Duodenal mucosa (tissue), 2 donors: ENCODE measurements around the gene GINS1.
"Not testable (repeated sequence)": the region's sequence is repeated elsewhere in the genome, so short reads cannot be mapped to it uniquely, and the experiment has no call there.

Source experiments
- H3K27ac ChIP-seq: one replicate; pipeline ENCODE4 v1.7.0; 2013; ENCODE audit warnings: low read depth, low read length
- H3K27me3 ChIP-seq, 2 donors: one replicate each; pipeline ENCODE4 v1.7.0; 2013; ENCODE audit warnings: low read length in 2 of 2, control low read depth in 1 of 2; ENCODE audit not compliant: insufficient read depth in 2 of 2, control insufficient read depth in 1 of 2
- H3K36me3 ChIP-seq, 2 donors: one replicate each; pipeline ENCODE4 v1.7.0; 2013; ENCODE audit warnings: low read length in 2 of 2, control low read depth in 1 of 2; ENCODE audit not compliant: insufficient read depth in 2 of 2, control insufficient read depth in 1 of 2
- H3K4me1 ChIP-seq, 2 donors: one replicate each; pipeline ENCODE4 v1.7.0; 2013; ENCODE audit warnings: low read length in 2 of 2, control low read depth in 1 of 2; ENCODE audit not compliant: insufficient read depth in 2 of 2, control insufficient read depth in 1 of 2
- H3K4me3 ChIP-seq, 2 donors: one replicate each; pipeline ENCODE4 v1.7.0; 2013; ENCODE audit warnings: low read length in 2 of 2, low read depth in 1 of 2
- H3K9ac ChIP-seq, 2 donors: one replicate each; pipeline ENCODE4 v1.7.0; 2013; ENCODE audit warnings: low read length in 2 of 2, low read depth in 1 of 2
- H3K9me3 ChIP-seq, 2 donors: one replicate each; pipeline ENCODE4 v1.7.0; 2013; ENCODE audit warnings: low read length in 2 of 2, control low read depth in 1 of 2; ENCODE audit not compliant: control insufficient read depth in 1 of 2

The GINS1 gene

GRCh38 chr20:25473297-25473696, 65.8 kb downstream of the GINS1 start:
- H3K9me3 ChIP-seq = not testable (repeated sequence)

GRCh38 chr20:25476106-25477013, 68.9 kb downstream of the GINS1 start:
- no peak overlapping the region for H3K9ac ChIP-seq
- H3K27ac ChIP-seq = no peak overlapping the region
- H3K36me3 ChIP-seq = peaks cover 0 to 7% of the 10 kb centered on the region in 2 donors
- H3K4me1 ChIP-seq = no peaks in the 10 kb centered on the region
- H3K9me3 ChIP-seq = no peaks in the 10 kb centered on the region
- H3K4me3 ChIP-seq = no peak overlapping the region
- H3K27me3 ChIP-seq = no peaks in the 10 kb centered on the region

More at GRCh38 chr20:25473297-25473696, 65.8 kb downstream of the GINS1 start:
- H3K4me1 ChIP-seq, H3K27ac ChIP-seq, H3K9ac ChIP-seq, H3K4me3 ChIP-seq, H3K36me3 ChIP-seq, H3K27me3 ChIP-seq: not testable (repeated sequence)

DNA sequence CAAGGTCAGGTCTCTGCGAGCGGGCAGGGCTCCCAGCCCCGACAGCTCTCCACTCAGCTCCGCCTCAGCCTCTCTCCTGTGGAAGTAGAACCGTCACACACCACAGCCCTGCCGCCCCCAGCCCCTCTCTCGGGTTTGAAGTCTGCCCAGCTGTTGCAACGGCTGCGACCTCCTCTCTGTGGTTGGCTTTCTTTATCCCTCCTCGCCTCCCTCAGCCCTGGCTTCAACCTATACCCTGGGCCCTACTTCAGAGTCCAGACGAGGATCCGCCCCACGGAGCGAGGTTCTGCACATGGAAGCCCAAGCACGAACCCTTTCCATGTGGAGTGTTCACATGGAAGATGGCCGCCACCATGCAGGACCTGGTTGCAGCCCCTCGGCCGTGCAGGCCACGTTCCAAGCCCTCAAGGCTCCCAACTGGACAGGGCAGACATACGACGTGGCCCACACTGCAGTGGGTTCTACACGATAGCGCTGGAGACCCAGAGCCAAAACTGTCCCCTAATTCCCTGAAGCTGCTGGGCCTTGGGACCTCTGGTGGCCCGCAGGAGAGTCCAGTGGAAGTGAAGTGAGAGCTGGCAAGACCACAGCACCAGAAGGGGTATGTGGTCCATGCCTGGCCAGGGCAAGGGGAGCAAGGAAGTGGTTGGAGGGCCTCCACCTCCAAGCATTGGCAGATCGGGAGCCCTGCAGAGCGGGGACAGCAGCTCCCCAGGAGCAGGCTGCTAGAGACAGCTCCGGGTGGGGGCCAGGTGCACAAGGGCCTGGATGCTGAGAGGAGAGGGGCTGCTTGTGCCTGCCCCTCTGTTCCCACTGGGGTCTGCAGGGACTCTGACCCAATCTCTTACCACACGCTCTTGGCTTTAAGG, 69.8 kb downstream of the GINS1 start:
- Histone ChIP-seq H3K9me3 (no peaks in the 10 kb centered on the region), H3K4me3 (no peak overlapping the region), H3K27ac (no peak overlapping the region), H3K9ac (no peak overlapping the region), H3K4me1 (no peaks in the 10 kb centered on the region), H3K27me3 (no peaks in the 10 kb centered on the region), H3K36me3 (peaks cover 0 to 11% of the 10 kb centered on the region in 2 donors)

- Histone ChIP-seq H3K36me3 (peaks cover 0 to 11% of the 10 kb centered on the region in 2 donors), H3K27ac (no peak overlapping the region), H3K9ac (no peak overlapping the region)
Measured at GRCh38 chr20:25478889-25479568, 71.6 kb downstream of the GINS1 start.

GRCh38 chr20:25479638-25480037, 72.2 kb downstream of the GINS1 start:
- Histone ChIP-seq H3K27ac (no peak overlapping the region), H3K4me1 (no peaks in the 10 kb centered on the region), H3K36me3 (peaks cover 0 to 11% of the 10 kb centered on the region in 2 donors), H3K9ac (no peak overlapping the region), H3K9me3 (no peaks in the 10 kb centered on the region), H3K4me3 (no peak overlapping the region), H3K27me3 (no peaks in the 10 kb centered on the region)

More at GRCh38 chr20:25478889-25479568, 71.6 kb downstream of the GINS1 start:
- H3K9me3 ChIP-seq = no peaks in the 10 kb centered on the region
- H3K27me3 ChIP-seq = no peaks in the 10 kb centered on the region
- no peak overlapping the region for H3K4me3 ChIP-seq
- no peaks in the 10 kb centered on the region for H3K4me1 ChIP-seq

DNA sequence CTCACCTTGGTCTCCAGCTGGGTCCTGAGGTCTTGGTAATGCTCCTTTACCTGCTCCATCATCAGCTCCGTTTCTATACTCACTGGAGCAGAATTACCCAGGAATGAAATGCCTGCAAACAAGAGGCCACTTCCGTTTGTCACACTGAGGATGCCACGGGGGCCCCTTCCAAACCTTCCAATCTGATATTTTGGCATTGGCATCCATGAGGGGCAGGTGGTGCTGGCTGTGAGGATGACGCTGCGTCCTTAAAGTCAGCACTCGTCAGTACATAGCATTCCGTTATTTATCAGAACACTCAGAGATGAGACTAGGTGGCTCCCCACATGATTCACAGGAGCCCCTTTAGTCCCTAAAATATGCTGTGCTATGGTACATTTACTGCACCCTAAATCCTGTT, 72.7 kb downstream of the GINS1 start:
- Histone ChIP-seq H3K9ac (no peak overlapping the region), H3K4me1 (no peaks in the 10 kb centered on the region), H3K27ac (no peak overlapping the region), H3K9me3 (no peaks in the 10 kb centered on the region), H3K36me3 (peaks cover 0 to 11% of the 10 kb centered on the region in 2 donors), H3K4me3 (no peak overlapping the region), H3K27me3 (no peaks in the 10 kb centered on the region)

DNA sequence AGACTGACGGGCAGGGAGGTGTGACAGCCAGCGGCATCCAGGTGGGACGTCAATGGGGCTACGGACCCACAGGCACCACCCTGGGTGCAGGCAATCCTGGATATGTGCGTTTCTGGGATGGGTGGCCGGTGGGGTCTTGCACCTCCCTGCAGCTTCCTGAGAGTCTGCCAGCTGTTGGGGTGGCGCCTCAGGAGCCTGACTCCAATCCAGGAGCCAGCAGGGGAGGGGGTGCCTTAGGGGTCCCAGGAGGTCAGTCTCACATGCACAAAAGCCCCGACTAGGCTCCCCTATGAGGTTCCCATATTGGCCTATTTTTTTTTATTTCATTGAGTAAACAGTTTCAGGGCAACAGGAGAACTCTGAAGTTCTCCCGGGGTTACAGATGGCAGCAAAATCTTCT, 73.3 kb downstream of the GINS1 start:
- Histone ChIP-seq H3K27ac (no peak overlapping the region), H3K9ac (no peak overlapping the region), H3K4me3 (no peak overlapping the region), H3K9me3 (no peaks in the 10 kb centered on the region), H3K4me1 (no peaks in the 10 kb centered on the region), H3K36me3 (peaks cover 0 to 11% of the 10 kb centered on the region in 2 donors), H3K27me3 (no peaks in the 10 kb centered on the region)

- Histone ChIP-seq H3K9me3 (no peaks in the 10 kb centered on the region), H3K36me3 (peaks cover 0 to 11% of the 10 kb centered on the region in 2 donors), H3K27ac (no peak overlapping the region), H3K4me1 (no peaks in the 10 kb centered on the region), H3K4me3 (no peak overlapping the region), H3K9ac (no peak overlapping the region), H3K27me3 (no peaks in the 10 kb centered on the region)
Measured at GRCh38 chr20:25481235-25481917, 73.9 kb downstream of the GINS1 start.

GRCh38 chr20:25481918-25482253, 74.4 kb downstream of the GINS1 start:
- H3K9ac ChIP-seq = no peak overlapping the region
- H3K27ac ChIP-seq = no peak overlapping the region
- no peak overlapping the region for H3K4me3 ChIP-seq
- H3K4me1 ChIP-seq = no peaks in the 10 kb centered on the region
- no peaks in the 10 kb centered on the region for H3K9me3 ChIP-seq
- peaks cover 0 to 11% of the 10 kb centered on the region in 2 donors for H3K36me3 ChIP-seq
- no peaks in the 10 kb centered on the region for H3K27me3 ChIP-seq
